B cell (primary cell): ENCODE results near the gene LKAAEAR1. TPM values are rescaled to one million over a fixed set of nuclear protein-coding genes. Genes with fewer than 3 reads are reported as not detected.
A peak's percentile ranks its signal among the peaks of the same experiment; 100 is the strongest.

Experiments used
- ATAC-seq: fragments of 200-7000 bp; cut with Tn5 transposase; one replicate; pipeline ENCODE4 v1.10.0; 2021; ENCODE audit warnings: low read depth, mild to moderate bottlenecking, moderate number of reproducible peaks, moderate library complexity
- CTCF ChIA-PET: fragments of 350-600 bp; sonication (Branson Sonifier 250); formaldehyde crosslinking; loops from one replicate; lab custom pipeline; 2021; ENCODE audit warnings: antibody characterized with exemption, inconsistent platforms; lab: Charles Lee
- POLR2A ChIA-PET: fragments of 350-600 bp; sonication (Branson Sonifier 250); formaldehyde crosslinking; loops from one replicate; lab custom pipeline; 2021; ENCODE audit warnings: antibody characterized with exemption; lab: Charles Lee
- DNase-seq: peaks from one replicate; pipeline ENCODE4 v3.0.0; 2013
- H2AFZ ChIP-seq: 2 replicates; pipeline ENCODE4 v1.6.1; 2012; ENCODE audit warnings: mild to moderate bottlenecking, low read depth, low read length; ENCODE audit not compliant: insufficient read depth, poor library complexity, severe bottlenecking
- H3K27ac ChIP-seq, 2 donors: 1 replicate in 1 of 2; 2 replicates in 1 of 2; pipeline ENCODE4 v1.5.1; 2012 to 2013; ENCODE audit warnings: low read length in 2 of 2, mild to moderate bottlenecking in 2 of 2, moderate library complexity in 1 of 2
- H3K27me3 ChIP-seq, 4 experiments: fragments of 200-600 bp in 1 of 4; sonication (generic) in 1 of 4; replicated peaks in 1 of 4; 1 replicate in 2 of 4; 2 replicates in 2 of 4; pipeline versions ENCODE4 v1.6.1 to v1.7.0; 2013 to 2016; ENCODE audit warnings: low read length in 3 of 4, mild to moderate bottlenecking in 2 of 4, mixed read lengths in 1 of 4, moderate library complexity in 1 of 4; ENCODE audit not compliant: insufficient read depth in 4 of 4, control insufficient read depth in 3 of 4; ENCODE audit errors: control extremely low read depth in 1 of 4
- H3K36me3 ChIP-seq, 2 experiments: replicated peaks in 1 of 2; 1 replicate in 1 of 2; 2 replicates in 1 of 2; pipeline versions ENCODE4 v1.6.1 to v1.7.1; 2013; ENCODE audit warnings: low read length in 1 of 2; ENCODE audit not compliant: insufficient read depth in 2 of 2, control insufficient read depth in 1 of 2; ENCODE audit errors: control extremely low read depth in 1 of 2, extremely low read depth in 1 of 2
- H3K4me1 ChIP-seq, 2 donors: fragments of 200-600 bp in 1 of 2; sonication (generic) in 1 of 2; 1 replicate in 1 of 2; 2 replicates in 1 of 2; pipeline versions ENCODE4 v1.5.1 to v1.6.1; 2013 to 2017; ENCODE audit warnings: low read length in 2 of 2; ENCODE audit not compliant: control insufficient read depth in 2 of 2, insufficient read depth in 2 of 2
- H3K4me2 ChIP-seq: replicated peaks from 2 replicates; pipeline ENCODE3; 2012; ENCODE audit warnings: mild to moderate bottlenecking, low read depth, low read length; ENCODE audit not compliant: poor library complexity, severe bottlenecking
- H3K4me3 ChIP-seq, 5 experiments: fragments of 200-600 bp in 1 of 5; sonication (generic) in 1 of 5; 1 replicate in 3 of 5; 2 replicates in 2 of 5; pipeline versions ENCODE4 v1.5.1 to v1.7.0; 2011 to 2016; ENCODE audit warnings: low read length in 4 of 5, mild to moderate bottlenecking in 4 of 5, low read depth in 2 of 5, control low read depth in 1 of 5, moderate library complexity in 1 of 5; ENCODE audit not compliant: insufficient read depth in 1 of 5; ENCODE audit errors: control extremely low read depth in 1 of 5, extremely low read depth in 1 of 5
- H3K79me2 ChIP-seq: fragments of 200-600 bp; sonication (generic); one replicate; pipeline ENCODE4 v1.6.0; 2016; ENCODE audit warnings: low read length; ENCODE audit not compliant: control insufficient read depth, insufficient read depth
- H3K9ac ChIP-seq: fragments of 200-600 bp; sonication (generic); 2 replicates; pipeline ENCODE4 v1.6.1; 2017; ENCODE audit warnings: mild to moderate bottlenecking, low read length, moderate library complexity
- H3K9me3 ChIP-seq, 3 donors: one replicate each; pipeline versions ENCODE4 v1.6.1 to v1.7.1; 2013; ENCODE audit warnings: low read length in 2 of 3; ENCODE audit not compliant: control insufficient read depth in 2 of 3, insufficient read depth in 1 of 3; ENCODE audit errors: control extremely low read depth in 1 of 3
- H4K20me1 ChIP-seq: 2 replicates; pipeline ENCODE4 v1.6.0; 2012; ENCODE audit warnings: mild to moderate bottlenecking, low read length; ENCODE audit not compliant: insufficient read depth, control insufficient read depth, poor library complexity, severe bottlenecking
- H3K27ac Mint-ChIP-seq: one replicate; pipeline ENCODE4 v1.8.0; 2021; ENCODE audit warnings: mixed read lengths
- H3K27me3 Mint-ChIP-seq: one replicate; pipeline ENCODE4 v1.8.0; 2021; ENCODE audit warnings: mixed read lengths
- H3K4me1 Mint-ChIP-seq: one replicate; pipeline ENCODE4 v1.8.0; 2021; ENCODE audit warnings: mixed read lengths
- H3K4me3 Mint-ChIP-seq: one replicate; pipeline ENCODE4 v1.8.0; 2021; ENCODE audit warnings: mixed read lengths
- H3K9me3 Mint-ChIP-seq: one replicate; pipeline ENCODE4 v1.8.0; 2022; ENCODE audit warnings: mixed read lengths; ENCODE audit not compliant: insufficient read depth
- EZH2 ChIP-seq: IDR thresholded peaks from 2 replicates; pipeline ENCODE4 v1.6.1; 2012; ENCODE audit warnings: borderline replicate concordance, low read depth, mild to moderate bottlenecking, moderate library complexity, low read length; ENCODE audit not compliant: insufficient read depth, poor library complexity, severe bottlenecking
- WGBS: methylation state at CpG from one replicate; pipeline ENCODE4 v1.1.5; 2013; ENCODE audit warnings: missing lambda C conversion rate; ENCODE audit not compliant: insufficient coverage; 5-methylcytosine and 5-hydroxymethylcytosine counted together
- intact Hi-C: fragments of 100-400 bp; cut with micrococcal nuclease; formaldehyde crosslinking; loops from one replicate; pipeline ENCODE4 v1.10.0; 2022
- polyA plus RNA-seq: library from polyadenylated mRNA; depleted of rRNA; stranded (reverse); fragments of >200 nt; gene quantifications from 2 replicates; pipeline ENCODE4 v1.2.3, GENCODE V29; 2012
- total RNA-seq, 2 donors: library from RNA; stranded (reverse); fragments of 120-200 nt in 1 of 2; gene quantifications; 1 replicate in 1 of 2; 2 replicates in 1 of 2; pipeline versions ENCODE4 v1.2.3 to v1.2.4, GENCODE V29; 2013 to 2022
- TF ChIP-seq, protein P1 (sequence below): fragments of 200-600 bp; IDR thresholded peaks from one replicate; pipeline ENCODE4 v1.8.0; 2022; ENCODE audit warnings: antibody characterized with exemption, mild to moderate bottlenecking

Gene LKAAEAR1
- total and polyA plus RNA-seq, 2 donors (not counting 1 experiment from before 2014, with no cell fraction given): 1.9 TPM; not detected in 1

DNA sequence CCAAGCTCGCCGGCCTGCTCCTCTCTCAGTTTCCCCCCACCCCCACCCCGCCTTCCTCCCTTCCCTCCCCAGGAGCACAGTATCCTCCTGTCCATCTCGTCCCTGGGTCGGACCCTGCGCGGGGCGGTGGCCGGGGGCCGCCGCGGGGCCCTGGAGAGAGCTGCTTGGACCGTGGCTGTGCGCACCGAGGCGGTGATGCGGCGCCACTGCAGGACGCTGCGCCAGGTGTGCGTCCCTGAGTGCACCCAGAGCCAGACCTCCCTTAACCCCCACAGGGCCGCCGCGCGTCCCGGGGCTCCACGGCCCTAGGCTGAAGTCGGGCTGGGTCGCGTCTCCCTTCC, 46.0 kb downstream of the LKAAEAR1 start:
- peaks cover 31 to 32% of the 10 kb centered on the region in 2 donors for H3K4me1 ChIP-seq
- CTCF ChIA-PET: interaction anchor here (0.8 to 6.4 kb wide), 25 partner anchors 11 to 500 kb away, joined by 3 to 108 read pairs (median 6); partner anchors contain the start of genes LKAAEAR1, NPBWR2, OPRL1 and PCMTD2

More for the DNA sequence above, 46.0 kb downstream of the LKAAEAR1 start:
- ATAC-seq: peak; percentile 13
- peaks cover 6% of the 10 kb centered on the region for H4K20me1 ChIP-seq
- WGBS: 0% methylated on average over 29 of the region's 30 CpGs
- no peaks in the 10 kb centered on the region for H3K79me2 ChIP-seq
- DNase-seq: no peak
- Mint-ChIP-seq H3K27me3 (peaks cover 7% of the 10 kb centered on the region), H3K27ac (no peak overlapping the region), H3K4me1 (peaks cover 20% of the 10 kb centered on the region), H3K4me3 (peak overlapping the region; percentile 61), H3K9me3 (no peaks in the 10 kb centered on the region)
- H3K9me3 ChIP-seq: peaks cover 0 to 3% (median 0%) of the 10 kb centered on the region in 3 donors
- H3K27me3 ChIP-seq: peaks cover 0 to 23% (median 11%) of the 10 kb centered on the region in 4 experiments
- H3K4me3 ChIP-seq: peak overlapping the region in 3 of 5 experiments; percentile 64 to 85 (median 66)
- intact Hi-C loops: loop anchor here (1.0 to 5.0 kb wide), 5 partner anchors 19 to 64 kb away; partner anchors contain the start of genes PRPF6 and TCEA2
- H2AFZ ChIP-seq: peak overlapping the region; percentile 96
- H3K36me3 ChIP-seq: peaks cover 0 to 9% of the 10 kb centered on the region in 2 experiments
- peak overlapping the region; percentile 76 for H3K9ac ChIP-seq
- no peak overlapping the region for H3K27ac ChIP-seq
- POLR2A ChIA-PET: interaction anchor here (0.5 to 1.6 kb wide), 8 partner anchors 9 to 1062 kb away, joined by 3 to 7 read pairs (median 4); partner anchors contain the start of genes OPRL1 and PRPF6
- H3K4me2 ChIP-seq: peak overlapping the region; percentile 100
- TF ChIP-seq EZH2: no peak
- TF ChIP-seq, protein P1, sequence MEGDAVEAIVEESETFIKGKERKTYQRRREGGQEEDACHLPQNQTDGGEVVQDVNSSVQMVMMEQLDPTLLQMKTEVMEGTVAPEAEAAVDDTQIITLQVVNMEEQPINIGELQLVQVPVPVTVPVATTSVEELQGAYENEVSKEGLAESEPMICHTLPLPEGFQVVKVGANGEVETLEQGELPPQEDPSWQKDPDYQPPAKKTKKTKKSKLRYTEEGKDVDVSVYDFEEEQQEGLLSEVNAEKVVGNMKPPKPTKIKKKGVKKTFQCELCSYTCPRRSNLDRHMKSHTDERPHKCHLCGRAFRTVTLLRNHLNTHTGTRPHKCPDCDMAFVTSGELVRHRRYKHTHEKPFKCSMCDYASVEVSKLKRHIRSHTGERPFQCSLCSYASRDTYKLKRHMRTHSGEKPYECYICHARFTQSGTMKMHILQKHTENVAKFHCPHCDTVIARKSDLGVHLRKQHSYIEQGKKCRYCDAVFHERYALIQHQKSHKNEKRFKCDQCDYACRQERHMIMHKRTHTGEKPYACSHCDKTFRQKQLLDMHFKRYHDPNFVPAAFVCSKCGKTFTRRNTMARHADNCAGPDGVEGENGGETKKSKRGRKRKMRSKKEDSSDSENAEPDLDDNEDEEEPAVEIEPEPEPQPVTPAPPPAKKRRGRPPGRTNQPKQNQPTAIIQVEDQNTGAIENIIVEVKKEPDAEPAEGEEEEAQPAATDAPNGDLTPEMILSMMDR: no peak
